HepG2 (cell line): ENCODE measurements around the gene UCN2. TPM values are rescaled to one million over a fixed set of nuclear protein-coding genes. Genes with fewer than 3 reads are reported as not detected.
A peak's percentile ranks its signal among the peaks of the same experiment; 100 is the strongest.

Experiments
- HHEX ChIP-seq: IDR thresholded peaks from 2 replicates; pipeline ENCODE4 v1.6.1; 2016; ENCODE audit warnings: control low read depth
- HMGXB4 ChIP-seq, 2 experiments: sonication (generic) in 1 of 2; formaldehyde crosslinking in 1 of 2; IDR thresholded peaks; 2 replicates each; pipeline versions ENCODE4 v1.4.0 to v1.6.1; 2018 to 2020; ENCODE audit warnings: missing genetic modification reagents in 2 of 2, borderline replicate concordance in 1 of 2, low read depth in 1 of 2, mild to moderate bottlenecking in 1 of 2, missing biosample characterization in 1 of 2
- IKZF5 ChIP-seq: IDR thresholded peaks from 2 replicates; pipeline ENCODE4 v1.6.1; 2018; ENCODE audit warnings: missing genetic modification reagents, mild to moderate bottlenecking, missing compliant biosample characterization
- JUN ChIP-seq: sonication (generic); formaldehyde crosslinking; IDR thresholded peaks from 2 replicates; pipeline ENCODE4 v1.4.0; 2020; ENCODE audit warnings: mild to moderate bottlenecking, missing genetic modification reagents
- XRCC5 ChIP-seq: fragments of 200-400 bp; formaldehyde crosslinking; optimal IDR thresholded peaks from 2 replicates; pipeline ENCODE3; 2017; ENCODE audit warnings: mild to moderate bottlenecking, low read length
- ZNF382 ChIP-seq: sonication (generic); formaldehyde crosslinking; IDR thresholded peaks from 2 replicates; pipeline ENCODE4 v1.5.0; 2020; ENCODE audit warnings: missing genetic modification reagents, mild to moderate bottlenecking, borderline replicate concordance
- ZNF644 ChIP-seq: IDR thresholded peaks from 2 replicates; pipeline ENCODE4 v1.6.1; 2016; ENCODE audit warnings: low read depth
- ZNF687 ChIP-seq: sonication (generic); formaldehyde crosslinking; IDR thresholded peaks from 2 replicates; pipeline ENCODE4 v1.5.1; 2020; ENCODE audit warnings: mild to moderate bottlenecking, missing genetic modification reagents, moderate library complexity
- ZNF720 ChIP-seq: sonication (generic); formaldehyde crosslinking; IDR thresholded peaks from 2 replicates; pipeline ENCODE4 v1.4.0; 2020; ENCODE audit warnings: missing genetic modification reagents
- polyA plus RNA-seq, 8 experiments: library from polyadenylated mRNA; depleted of rRNA in 3 of 8; stranded (reverse) in 7 of 8; unstranded in 1 of 8; fragments of >200 nt; fragmentation: Illumina TruSeq in 4 of 8; extraction: Trizol in 4 of 8; gene quantifications; 2 replicates each; pipeline versions ENCODE4 v1.2.1 to v1.2.3, GENCODE V29; 2011 to 2016; ENCODE audit warnings: low read depth in 4 of 8, missing spikeins in 1 of 8, mixed read lengths in 1 of 8; ENCODE audit not compliant: insufficient read depth in 1 of 8
- total RNA-seq, 5 experiments: library from RNA; depleted of rRNA; stranded (reverse); fragments of >200 nt; fragmentation: Illumina TruSeq; extraction: Trizol; gene quantifications; 2 replicates each; pipeline ENCODE4 v1.2.3, GENCODE V29; 2016; ENCODE audit warnings: low read depth in 1 of 5
- TF ChIP-seq, protein P1 (sequence below): sonication (generic); formaldehyde crosslinking; IDR thresholded peaks from 2 replicates; pipeline ENCODE4 v1.8.0; 2023; ENCODE audit warnings: mild to moderate bottlenecking, missing genetic modification reagents
- TF ChIP-seq, protein P2 (sequence below): sonication (generic); formaldehyde crosslinking; IDR thresholded peaks from 2 replicates; pipeline ENCODE4 v1.4.0; 2020; ENCODE audit warnings: mild to moderate bottlenecking, missing genetic modification reagents
- TF ChIP-seq, protein P3 (sequence below): sonication (generic); formaldehyde crosslinking; IDR thresholded peaks from 2 replicates; pipeline ENCODE4 v1.4.0; 2020; ENCODE audit warnings: missing genetic modification reagents, borderline replicate concordance

Gene UCN2
- total and polyA plus RNA-seq, 2 of the 13 experiments (the other 11 are each of a cell fraction or from before 2014, with no cell fraction given), result 0.07 to 1.5 TPM

GRCh38 chr3:48548729-48549705 lies 14.6 kb downstream of the UCN2 start (continued):
- no peak for TF ChIP-seq ZNF382 (CRISPR knock-in tag)
- TF ChIP-seq ZNF720 (CRISPR knock-in tag), result no peak
- 0 out of 2 replicates have a peak, but pooled peaks have one; percentile 30 for TF ChIP-seq IKZF5 (CRISPR knock-in tag)
- no peak for TF ChIP-seq ZNF644 (CRISPR knock-in tag)
- TF ChIP-seq JUN (CRISPR knock-in tag), result no peak
- 0 out of 2 replicates have a peak, but pooled peaks have one; percentile 5 for TF ChIP-seq ZNF687 (CRISPR knock-in tag)
- TF ChIP-seq XRCC5, result peak; percentile 48
- TF ChIP-seq HHEX, result no peak
- TF ChIP-seq, protein P1, sequence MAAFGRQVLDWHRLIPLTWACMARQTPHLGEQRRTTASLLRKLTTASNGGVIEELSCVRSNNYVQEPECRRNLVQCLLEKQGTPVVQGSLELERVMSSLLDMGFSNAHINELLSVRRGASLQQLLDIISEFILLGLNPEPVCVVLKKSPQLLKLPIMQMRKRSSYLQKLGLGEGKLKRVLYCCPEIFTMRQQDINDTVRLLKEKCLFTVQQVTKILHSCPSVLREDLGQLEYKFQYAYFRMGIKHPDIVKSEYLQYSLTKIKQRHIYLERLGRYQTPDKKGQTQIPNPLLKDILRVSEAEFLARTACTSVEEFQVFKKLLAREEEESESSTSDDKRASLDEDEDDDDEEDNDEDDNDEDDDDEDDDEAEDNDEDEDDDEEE (CRISPR knock-in tag), result no peak
- TF ChIP-seq HMGXB4 (CRISPR knock-in tag; IDR thresholded peaks at IDR 0.05; ENCODE audit: borderline replicate concordance in 1 of 2, low read depth in 1 of 2), result 0 out of 4 replicates have a peak, but pooled peaks of 1 of the 2 experiments have one; percentile 28
- TF ChIP-seq, protein P2, sequence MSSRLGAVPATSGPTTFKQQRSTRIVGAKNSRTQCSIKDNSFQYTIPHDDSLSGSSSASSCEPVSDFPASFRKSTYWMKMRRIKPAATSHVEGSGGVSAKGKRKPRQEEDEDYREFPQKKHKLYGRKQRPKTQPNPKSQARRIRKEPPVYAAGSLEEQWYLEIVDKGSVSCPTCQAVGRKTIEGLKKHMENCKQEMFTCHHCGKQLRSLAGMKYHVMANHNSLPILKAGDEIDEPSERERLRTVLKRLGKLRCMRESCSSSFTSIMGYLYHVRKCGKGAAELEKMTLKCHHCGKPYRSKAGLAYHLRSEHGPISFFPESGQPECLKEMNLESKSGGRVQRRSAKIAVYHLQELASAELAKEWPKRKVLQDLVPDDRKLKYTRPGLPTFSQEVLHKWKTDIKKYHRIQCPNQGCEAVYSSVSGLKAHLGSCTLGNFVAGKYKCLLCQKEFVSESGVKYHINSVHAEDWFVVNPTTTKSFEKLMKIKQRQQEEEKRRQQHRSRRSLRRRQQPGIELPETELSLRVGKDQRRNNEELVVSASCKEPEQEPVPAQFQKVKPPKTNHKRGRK (CRISPR knock-in tag), result no peak
- TF ChIP-seq, protein P3, sequence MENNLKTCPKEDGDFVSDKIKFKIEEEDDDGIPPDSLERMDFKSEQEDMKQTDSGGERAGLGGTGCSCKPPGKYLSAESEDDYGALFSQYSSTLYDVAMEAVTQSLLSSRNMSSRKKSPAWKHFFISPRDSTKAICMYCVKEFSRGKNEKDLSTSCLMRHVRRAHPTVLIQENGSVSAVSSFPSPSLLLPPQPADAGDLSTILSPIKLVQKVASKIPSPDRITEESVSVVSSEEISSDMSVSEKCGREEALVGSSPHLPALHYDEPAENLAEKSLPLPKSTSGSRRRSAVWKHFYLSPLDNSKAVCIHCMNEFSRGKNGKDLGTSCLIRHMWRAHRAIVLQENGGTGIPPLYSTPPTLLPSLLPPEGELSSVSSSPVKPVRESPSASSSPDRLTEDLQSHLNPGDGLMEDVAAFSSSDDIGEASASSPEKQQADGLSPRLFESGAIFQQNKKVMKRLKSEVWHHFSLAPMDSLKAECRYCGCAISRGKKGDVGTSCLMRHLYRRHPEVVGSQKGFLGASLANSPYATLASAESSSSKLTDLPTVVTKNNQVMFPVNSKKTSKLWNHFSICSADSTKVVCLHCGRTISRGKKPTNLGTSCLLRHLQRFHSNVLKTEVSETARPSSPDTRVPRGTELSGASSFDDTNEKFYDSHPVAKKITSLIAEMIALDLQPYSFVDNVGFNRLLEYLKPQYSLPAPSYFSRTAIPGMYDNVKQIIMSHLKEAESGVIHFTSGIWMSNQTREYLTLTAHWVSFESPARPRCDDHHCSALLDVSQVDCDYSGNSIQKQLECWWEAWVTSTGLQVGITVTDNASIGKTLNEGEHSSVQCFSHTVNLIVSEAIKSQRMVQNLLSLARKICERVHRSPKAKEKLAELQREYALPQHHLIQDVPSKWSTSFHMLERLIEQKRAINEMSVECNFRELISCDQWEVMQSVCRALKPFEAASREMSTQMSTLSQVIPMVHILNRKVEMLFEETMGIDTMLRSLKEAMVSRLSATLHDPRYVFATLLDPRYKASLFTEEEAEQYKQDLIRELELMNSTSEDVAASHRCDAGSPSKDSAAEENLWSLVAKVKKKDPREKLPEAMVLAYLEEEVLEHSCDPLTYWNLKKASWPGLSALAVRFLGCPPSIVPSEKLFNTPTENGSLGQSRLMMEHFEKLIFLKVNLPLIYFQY (CRISPR knock-in tag), result no peak
